ENCODE measurements around the gene PRICKLE3. TPM values are rescaled to one million over a fixed set of nuclear protein-coding genes. Genes with fewer than 3 reads are reported as not detected.

PRICKLE3 gene
- total RNA-seq, 1 donor from 2014 or later: 8.7 TPM

DNA sequence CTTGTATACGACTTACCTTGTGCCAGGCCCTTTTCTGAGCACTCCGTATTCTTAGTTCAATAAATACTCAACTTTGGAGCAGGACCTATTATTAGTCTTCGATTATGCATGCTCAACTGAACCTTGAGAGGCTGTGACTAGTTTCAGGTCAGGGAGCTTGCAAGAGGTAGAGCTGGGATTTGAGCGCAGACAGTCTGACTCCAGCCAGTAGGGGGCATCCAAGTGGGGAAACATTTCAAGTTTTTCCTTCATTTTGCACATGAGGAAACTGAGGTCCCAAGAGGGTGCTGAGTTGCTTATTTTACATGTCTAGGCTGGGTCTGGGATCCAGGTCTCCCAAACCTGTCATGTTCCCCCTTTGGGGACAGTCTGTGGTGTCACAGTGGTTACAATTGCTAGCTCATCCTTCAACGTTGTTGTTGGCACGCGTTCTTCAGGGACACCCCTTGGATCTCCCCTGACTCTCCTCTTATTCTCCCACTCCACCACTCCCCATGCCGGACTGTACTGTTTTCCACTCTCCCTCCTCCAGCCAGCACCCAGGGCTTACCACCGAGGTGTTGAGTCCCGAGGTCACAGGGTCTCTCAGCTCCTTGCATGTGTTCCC lies 6.7 kb upstream of the PRICKLE3 start:
- H3K4me3 Mint-ChIP-seq: peak overlapping the region; percentile 74
- TF ChIP-seq, protein P1, sequence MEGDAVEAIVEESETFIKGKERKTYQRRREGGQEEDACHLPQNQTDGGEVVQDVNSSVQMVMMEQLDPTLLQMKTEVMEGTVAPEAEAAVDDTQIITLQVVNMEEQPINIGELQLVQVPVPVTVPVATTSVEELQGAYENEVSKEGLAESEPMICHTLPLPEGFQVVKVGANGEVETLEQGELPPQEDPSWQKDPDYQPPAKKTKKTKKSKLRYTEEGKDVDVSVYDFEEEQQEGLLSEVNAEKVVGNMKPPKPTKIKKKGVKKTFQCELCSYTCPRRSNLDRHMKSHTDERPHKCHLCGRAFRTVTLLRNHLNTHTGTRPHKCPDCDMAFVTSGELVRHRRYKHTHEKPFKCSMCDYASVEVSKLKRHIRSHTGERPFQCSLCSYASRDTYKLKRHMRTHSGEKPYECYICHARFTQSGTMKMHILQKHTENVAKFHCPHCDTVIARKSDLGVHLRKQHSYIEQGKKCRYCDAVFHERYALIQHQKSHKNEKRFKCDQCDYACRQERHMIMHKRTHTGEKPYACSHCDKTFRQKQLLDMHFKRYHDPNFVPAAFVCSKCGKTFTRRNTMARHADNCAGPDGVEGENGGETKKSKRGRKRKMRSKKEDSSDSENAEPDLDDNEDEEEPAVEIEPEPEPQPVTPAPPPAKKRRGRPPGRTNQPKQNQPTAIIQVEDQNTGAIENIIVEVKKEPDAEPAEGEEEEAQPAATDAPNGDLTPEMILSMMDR (conservative IDR thresholded peaks at IDR 0.05): peak; percentile 72
- DNase-seq (ENCODE audit: extremely low spot score, unreplicated experiment): no peak
- H3K4me1 Mint-ChIP-seq (ENCODE audit: unreplicated experiment): peaks cover 7% of the 10 kb centered on the region
- H3K9me3 Mint-ChIP-seq: no peaks in the 10 kb centered on the region
- peaks cover under 1% of the 10 kb centered on the region for H3K27me3 Mint-ChIP-seq
- H3K36me3 Mint-ChIP-seq: no peaks in the 10 kb centered on the region
- H3K27ac Mint-ChIP-seq: peak overlapping the region; percentile 79

DNA sequence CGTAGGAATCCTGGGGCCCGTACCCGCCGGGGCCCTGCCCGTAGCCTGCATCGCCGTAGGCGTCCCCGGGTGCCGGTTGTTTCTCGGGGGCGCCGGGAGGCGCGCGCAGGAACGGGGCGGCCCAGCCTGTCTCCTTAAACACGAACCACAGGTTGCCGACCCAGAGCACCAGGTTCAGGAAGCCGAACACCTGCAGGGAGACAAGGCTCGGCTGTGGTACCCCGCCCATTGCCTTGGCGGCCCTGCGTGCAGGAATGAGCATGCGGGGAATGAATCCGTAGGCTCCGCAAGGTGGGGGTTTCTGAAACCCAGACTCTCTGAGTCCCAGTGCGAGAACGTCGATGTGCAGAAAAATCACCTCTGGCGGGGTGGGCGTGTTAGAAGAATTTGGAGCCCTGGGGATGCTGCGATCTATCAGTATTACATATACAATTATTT lies 5.4 kb upstream of the PRICKLE3 start:
- Mint-ChIP-seq H3K27me3 (no peaks in the 10 kb centered on the region), H3K36me3 (no peaks in the 10 kb centered on the region), H3K9me3 (no peaks in the 10 kb centered on the region), H3K4me1 (ENCODE audit: unreplicated experiment) (peaks cover 7% of the 10 kb centered on the region), H3K27ac (peak overlapping the region; percentile 96), H3K4me3 (peak overlapping the region; percentile 91)
- TF ChIP-seq, protein P1 (conservative IDR thresholded peaks at IDR 0.05): no peak
- no peak for DNase-seq (ENCODE audit: extremely low spot score, unreplicated experiment)

DNA sequence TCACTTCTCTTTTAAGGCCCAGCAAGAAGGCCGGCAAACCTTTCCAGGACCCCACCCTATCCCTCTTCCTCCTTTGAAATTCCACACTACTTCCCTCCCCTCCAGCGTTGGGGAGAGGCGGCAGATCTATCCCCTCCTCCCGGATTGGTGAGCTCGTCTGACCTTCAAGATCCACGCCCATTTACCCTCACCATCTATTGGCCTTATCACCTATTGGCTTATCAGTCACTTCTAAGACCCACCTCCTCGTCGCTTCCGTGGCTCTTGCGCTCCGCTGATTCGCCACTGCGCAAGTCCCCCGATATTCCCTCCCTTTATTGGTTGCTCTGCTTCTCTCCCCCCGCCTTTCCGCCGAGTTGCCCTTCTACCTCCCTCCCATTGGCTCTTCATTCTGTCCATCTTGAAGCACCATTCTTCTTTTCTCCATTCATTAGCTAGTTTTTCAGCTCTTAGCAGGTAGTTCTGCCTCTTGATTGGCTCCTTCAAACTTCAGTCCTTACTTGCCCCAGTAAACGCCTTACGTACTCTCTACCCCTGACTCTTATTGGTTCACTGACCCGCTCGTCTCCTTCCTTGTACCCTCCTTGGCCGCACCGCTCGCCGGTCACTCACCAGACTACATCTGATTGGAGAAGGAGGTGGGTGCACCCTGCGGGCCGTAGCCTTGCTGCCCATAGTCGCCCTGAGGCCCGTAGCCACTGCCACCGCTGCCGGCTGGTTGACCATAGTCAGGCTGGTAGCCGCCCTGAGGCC lies 4.8 kb upstream of the PRICKLE3 start:
- peak overlapping the region; percentile 91 for H3K4me3 Mint-ChIP-seq
- H3K36me3 Mint-ChIP-seq: no peaks in the 10 kb centered on the region
- peak overlapping the region; percentile 96 for H3K27ac Mint-ChIP-seq
- H3K9me3 Mint-ChIP-seq: no peaks in the 10 kb centered on the region
- peak; percentile 82 for DNase-seq (ENCODE audit: extremely low spot score, unreplicated experiment)
- H3K27me3 Mint-ChIP-seq: no peaks in the 10 kb centered on the region
- TF ChIP-seq, protein P1 (conservative IDR thresholded peaks at IDR 0.05): no peak
- peaks cover 7% of the 10 kb centered on the region for H3K4me1 Mint-ChIP-seq (ENCODE audit: unreplicated experiment)

DNA sequence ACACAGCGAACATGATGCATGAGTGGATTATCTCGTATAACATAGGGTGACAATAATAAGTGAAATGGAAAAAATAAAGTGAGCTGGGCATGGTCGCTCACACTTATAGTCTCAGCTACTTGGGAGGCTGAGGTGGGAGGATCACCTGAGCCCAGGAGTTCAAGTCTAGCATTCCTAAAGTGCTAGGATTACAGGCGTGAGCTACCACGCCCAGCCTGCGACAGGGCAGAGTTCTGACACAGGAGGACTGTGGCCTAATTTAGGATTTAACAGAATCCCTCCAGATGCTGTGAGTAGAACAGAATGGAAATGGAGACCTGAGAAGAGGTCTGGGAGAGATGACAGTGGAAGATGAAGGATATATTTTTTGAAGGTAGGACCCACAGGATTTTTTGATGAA lies 3.4 kb upstream of the PRICKLE3 start:
- Mint-ChIP-seq H3K27me3 (no peaks in the 10 kb centered on the region), H3K4me3 (peak overlapping the region; percentile 64), H3K9me3 (no peaks in the 10 kb centered on the region), H3K36me3 (no peaks in the 10 kb centered on the region), H3K27ac (peak overlapping the region; percentile 90), H3K4me1 (ENCODE audit: unreplicated experiment) (peaks cover 7% of the 10 kb centered on the region)
- TF ChIP-seq, protein P1 (conservative IDR thresholded peaks at IDR 0.05): no peak
- no peak for DNase-seq (ENCODE audit: extremely low spot score, unreplicated experiment)

DNA sequence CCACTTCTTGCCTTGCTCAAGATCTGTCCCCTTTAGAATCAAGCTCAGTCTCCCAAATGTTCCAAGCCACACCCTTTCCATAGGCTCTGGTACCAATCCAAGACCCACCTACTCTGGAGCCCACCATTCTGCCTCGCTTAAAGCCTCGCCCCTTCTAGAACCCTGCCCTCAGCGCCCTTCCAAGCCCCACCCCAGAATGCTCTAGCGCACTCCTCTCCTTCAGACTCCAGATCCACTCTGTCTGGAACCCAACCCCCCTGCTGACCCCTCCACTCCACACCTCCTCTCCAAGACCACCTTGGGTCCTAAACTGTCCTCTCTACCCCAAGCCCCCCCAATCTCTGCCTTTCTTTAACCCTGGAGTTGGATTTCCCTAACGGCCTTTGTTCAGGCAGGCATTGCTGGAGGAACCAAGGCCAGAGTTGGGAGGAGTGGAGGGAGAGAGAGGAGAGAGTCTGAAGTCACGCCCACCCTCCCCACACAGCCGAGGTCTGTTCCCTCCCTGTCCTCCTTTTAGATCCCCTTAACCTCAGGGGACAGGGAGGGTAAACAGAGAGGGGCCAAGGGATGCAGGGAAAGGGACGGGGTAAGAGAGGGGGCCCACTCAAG lies 2.4 kb upstream of the PRICKLE3 start:
- H3K27ac Mint-ChIP-seq: no peak overlapping the region
- H3K36me3 Mint-ChIP-seq: no peaks in the 10 kb centered on the region
- peaks cover 7% of the 10 kb centered on the region for H3K4me1 Mint-ChIP-seq (ENCODE audit: unreplicated experiment)
- TF ChIP-seq, protein P1 (conservative IDR thresholded peaks at IDR 0.05): no peak
- H3K27me3 Mint-ChIP-seq: no peaks in the 10 kb centered on the region
- no peaks in the 10 kb centered on the region for H3K9me3 Mint-ChIP-seq
- no peak overlapping the region for H3K4me3 Mint-ChIP-seq
- no peak for DNase-seq (ENCODE audit: extremely low spot score, unreplicated experiment)

All from type B pancreatic cell (in vitro differentiated cells).